ENCODE results near the gene YEATS2.

Gene YEATS2

DNA sequence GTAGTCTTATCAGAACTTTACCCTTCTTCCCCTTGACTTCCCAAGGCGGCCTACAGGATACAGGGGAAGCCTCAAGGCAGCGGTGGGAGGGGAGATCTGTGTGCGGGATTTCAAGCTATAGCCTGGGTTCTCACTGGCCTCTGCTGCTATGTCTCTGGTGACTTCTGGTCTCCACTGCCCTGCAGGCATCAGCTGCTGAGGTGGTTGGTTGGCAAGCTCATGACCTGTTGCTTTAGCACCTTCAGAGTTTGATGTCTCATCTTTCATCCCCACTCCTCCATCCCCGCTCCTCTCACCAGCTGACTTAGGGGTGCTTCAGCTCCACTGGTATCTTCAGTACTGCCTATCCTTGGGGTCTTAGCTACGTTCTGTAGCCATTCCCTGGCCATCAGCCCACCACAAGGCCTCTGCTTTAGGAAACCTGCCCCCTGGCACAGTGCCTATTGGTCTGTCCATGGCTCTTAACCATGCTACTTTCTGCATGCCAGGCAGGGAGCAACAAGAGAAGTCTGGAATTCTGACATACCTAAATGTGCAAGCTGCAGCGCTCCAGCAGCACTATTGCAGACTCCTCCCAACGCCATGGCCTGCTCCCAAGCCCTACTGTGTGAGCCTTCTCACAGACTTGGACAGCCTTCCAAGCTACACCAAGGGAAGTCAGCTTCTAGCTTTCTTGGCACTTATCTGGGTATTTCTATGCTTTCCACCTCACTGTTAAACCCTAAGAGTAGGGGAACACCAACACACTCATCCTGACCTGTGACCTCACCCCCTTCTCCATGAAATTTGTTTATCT is 1.8 kb upstream of the YEATS2 start:
- TF ChIP-seq, protein P1, sequence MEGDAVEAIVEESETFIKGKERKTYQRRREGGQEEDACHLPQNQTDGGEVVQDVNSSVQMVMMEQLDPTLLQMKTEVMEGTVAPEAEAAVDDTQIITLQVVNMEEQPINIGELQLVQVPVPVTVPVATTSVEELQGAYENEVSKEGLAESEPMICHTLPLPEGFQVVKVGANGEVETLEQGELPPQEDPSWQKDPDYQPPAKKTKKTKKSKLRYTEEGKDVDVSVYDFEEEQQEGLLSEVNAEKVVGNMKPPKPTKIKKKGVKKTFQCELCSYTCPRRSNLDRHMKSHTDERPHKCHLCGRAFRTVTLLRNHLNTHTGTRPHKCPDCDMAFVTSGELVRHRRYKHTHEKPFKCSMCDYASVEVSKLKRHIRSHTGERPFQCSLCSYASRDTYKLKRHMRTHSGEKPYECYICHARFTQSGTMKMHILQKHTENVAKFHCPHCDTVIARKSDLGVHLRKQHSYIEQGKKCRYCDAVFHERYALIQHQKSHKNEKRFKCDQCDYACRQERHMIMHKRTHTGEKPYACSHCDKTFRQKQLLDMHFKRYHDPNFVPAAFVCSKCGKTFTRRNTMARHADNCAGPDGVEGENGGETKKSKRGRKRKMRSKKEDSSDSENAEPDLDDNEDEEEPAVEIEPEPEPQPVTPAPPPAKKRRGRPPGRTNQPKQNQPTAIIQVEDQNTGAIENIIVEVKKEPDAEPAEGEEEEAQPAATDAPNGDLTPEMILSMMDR (IDR thresholded peaks at IDR 0.05; ENCODE audit: insufficient read depth, low read length, missing control alignments) = no peak
- DNase-seq (ENCODE audit: low read depth, low spot score) = no peak
- ChIA-PET CTCF (no interaction called here), POLR2A (interaction anchor here (0.7 kb wide), 1 partner anchor 76 kb away, joined by 3 read pairs; no protein-coding TSS in a partner anchor)
- no peak overlapping the region for H3K4me3 ChIP-seq (ENCODE audit: low read depth, low read length)

DNA sequence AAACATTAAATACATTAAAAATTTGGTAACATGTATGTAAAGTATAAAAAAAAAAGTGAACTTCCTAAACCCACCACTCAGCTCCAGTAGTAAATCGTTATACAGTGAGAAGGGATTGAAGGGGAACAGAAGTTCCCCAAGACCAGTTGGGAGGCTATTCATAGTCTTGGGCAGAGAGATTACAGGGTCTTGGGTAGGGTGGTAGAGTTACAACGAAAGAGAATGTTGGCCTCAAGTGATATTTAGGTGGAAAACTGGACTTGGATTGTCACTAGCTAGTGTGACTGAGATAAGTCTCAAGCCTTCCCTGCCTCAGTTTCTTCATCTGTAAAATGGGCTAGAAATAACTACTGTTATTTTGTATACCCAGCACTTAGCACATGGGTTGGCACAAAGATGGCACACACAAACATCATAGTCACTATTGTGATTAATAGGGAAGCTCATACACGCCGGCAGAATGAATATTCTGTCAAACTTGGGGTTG is 431 bp upstream of the YEATS2 start:
- CTCF ChIA-PET = interaction anchor here (0.6 to 1.3 kb wide), 3 partner anchors 43 to 229 kb away, joined by 3 read pairs; no protein-coding TSS in a partner anchor
- H3K4me3 ChIP-seq (ENCODE audit: low read depth, low read length) = peak overlapping the region; percentile 89
- POLR2A ChIA-PET = interaction anchor here (0.6 to 0.7 kb wide), 4 partner anchors 9 to 57 kb away, joined by 3 to 4 read pairs (median 3); no protein-coding TSS in a partner anchor
- TF ChIP-seq, protein P1 (IDR thresholded peaks at IDR 0.05; ENCODE audit: insufficient read depth, low read length, missing control alignments) = no peak
- DNase-seq (ENCODE audit: low read depth, low spot score) = no peak

DNA sequence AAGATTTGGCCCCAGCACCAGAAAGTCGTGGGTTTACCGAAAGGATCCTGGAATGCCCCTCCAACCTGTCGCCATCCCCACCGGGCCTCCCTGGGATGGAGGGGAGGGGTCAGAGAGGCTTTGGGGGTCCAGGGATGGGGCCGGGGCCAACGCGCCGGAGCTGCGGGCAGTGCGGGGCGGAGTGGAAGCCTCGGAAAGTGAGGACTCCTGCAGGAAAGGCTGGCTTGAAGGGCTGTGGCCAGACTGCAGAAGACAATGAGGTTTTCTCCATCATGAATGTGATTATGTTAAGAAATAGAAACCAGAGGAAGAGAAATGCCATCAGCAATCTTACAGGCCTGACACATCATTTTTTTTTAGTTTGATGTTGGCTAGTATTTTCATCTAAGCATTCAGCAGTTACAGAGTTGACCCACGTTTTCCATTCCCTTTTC is 738 bp downstream of the YEATS2 start:
- no peak for DNase-seq (ENCODE audit: low read depth, low spot score)
- TF ChIP-seq, protein P1 (IDR thresholded peaks at IDR 0.05; ENCODE audit: insufficient read depth, low read length, missing control alignments) = no peak
- H3K4me3 ChIP-seq (ENCODE audit: low read depth, low read length) = peak overlapping the region; percentile 89
- POLR2A ChIA-PET = interaction anchor here (1.8 kb wide), 1 partner anchor 62 kb away, joined by 6 read pairs; no protein-coding TSS in a partner anchor
- CTCF ChIA-PET = interaction anchor here (0.9 to 1.3 kb wide), 3 partner anchors 44 to 230 kb away, joined by 3 read pairs; no protein-coding TSS in a partner anchor

DNA sequence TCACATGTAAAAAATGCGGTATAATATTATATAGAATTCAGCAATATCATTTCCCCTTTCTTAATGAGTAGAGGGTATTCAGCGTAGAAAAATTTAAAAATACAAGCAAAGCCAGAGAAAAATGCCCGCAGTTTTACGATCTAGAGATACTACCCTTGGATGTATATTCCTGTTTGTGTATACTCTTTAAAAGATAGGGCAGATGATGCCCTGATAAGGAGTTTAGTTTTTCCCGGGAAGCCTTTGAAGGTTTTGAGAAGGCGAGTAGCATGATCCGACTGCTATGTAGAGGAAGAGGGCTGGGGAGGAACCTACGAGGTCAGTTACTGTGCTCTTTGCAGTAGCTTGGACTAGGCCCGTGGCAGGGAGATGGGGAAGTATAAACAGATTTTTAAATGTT is 1.2 kb downstream of the YEATS2 start:
- ChIA-PET CTCF (interaction anchor here (1.2 kb wide), 1 partner anchor 71 kb away, joined by 3 read pairs; no protein-coding TSS in a partner anchor), POLR2A (interaction anchor here (1.8 kb wide), 1 partner anchor 62 kb away, joined by 6 read pairs; no protein-coding TSS in a partner anchor)
- peak overlapping the region; percentile 89 for H3K4me3 ChIP-seq (ENCODE audit: low read depth, low read length)
- TF ChIP-seq, protein P1 (IDR thresholded peaks at IDR 0.05; ENCODE audit: insufficient read depth, low read length, missing control alignments) = no peak
- DNase-seq (ENCODE audit: low read depth, low spot score) = no peak

DNA sequence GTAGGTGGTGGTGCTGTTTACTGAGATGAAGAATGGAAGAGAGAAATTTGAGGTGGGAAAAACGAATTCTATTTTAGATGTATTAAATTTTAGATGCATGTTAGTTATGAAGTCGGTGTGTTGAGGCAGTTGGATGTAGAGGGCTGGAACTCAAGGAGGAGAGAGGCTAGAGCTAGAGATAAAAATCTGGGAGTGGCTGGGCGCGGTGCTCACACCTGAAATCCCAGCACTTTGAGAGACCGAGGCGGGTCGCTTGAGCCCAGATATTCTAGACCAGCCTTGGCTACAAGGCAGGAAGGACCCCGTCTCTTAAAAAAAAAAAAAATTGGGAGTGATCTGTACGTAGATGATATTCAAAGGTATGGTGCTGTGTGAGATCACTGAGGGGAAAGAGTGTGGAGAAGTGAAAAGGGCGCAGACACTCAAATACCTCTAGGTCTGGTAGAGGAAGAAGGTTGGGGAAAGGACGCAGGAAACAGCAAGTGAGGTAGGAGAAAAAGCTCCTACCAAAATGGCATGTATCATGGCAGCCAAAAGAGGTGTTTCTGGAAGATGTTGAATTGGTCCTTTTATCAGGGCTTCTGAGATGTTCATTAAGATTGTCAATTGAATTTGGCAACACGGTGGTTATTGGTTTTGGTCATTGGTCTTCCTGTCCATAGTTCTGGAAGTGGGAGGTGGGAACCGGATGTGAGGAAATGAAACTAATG is 1.8 kb downstream of the YEATS2 start:
- TF ChIP-seq, protein P1 (IDR thresholded peaks at IDR 0.05; ENCODE audit: insufficient read depth, low read length, missing control alignments) = no peak
- peak overlapping the region; percentile 89 for H3K4me3 ChIP-seq (ENCODE audit: low read depth, low read length)
- no peak for DNase-seq (ENCODE audit: low read depth, low spot score)
- CTCF ChIA-PET = interaction anchor here (0.6 to 1.2 kb wide), 3 partner anchors 49 to 70 kb away, joined by 3 read pairs; no protein-coding TSS in a partner anchor
- POLR2A ChIA-PET = interaction anchor here (1.8 kb wide), 1 partner anchor 63 kb away, joined by 6 read pairs; no protein-coding TSS in a partner anchor

Data from AG04449 (cell line).